Measurements from ENCODE around the gene CDK5RAP1.

CDK5RAP1 gene

GRCh38 chr20:33386673-33387072 lies 14.6 kb downstream of the CDK5RAP1 start:
- no peak for DNase-seq

DNA sequence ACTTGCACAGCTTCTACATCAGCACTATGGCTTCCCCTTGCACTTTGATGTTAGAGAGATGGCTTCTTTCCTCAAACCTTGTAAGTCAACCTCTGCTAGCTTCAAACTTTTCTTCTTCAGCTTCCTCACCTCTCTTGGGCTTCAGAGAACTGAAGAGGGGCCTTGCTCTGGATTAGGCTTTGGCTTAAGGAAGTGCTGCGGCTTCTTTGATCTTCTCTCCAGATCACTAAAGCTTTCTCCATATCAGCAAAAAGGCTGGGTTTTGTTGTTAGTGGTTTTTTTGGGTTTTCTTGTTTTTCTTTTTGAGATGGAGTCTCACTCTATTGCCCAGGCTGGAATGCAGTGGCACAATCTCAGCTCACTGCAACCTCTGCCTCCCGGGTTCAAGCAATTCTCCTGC lies 24.0 kb downstream of the CDK5RAP1 start:
- DNase-seq: no peak

GRCh38 chr20:33373735-33374605 lies 27.3 kb downstream of the CDK5RAP1 start:
- DNase-seq: no peak

- DNase-seq: no peak
These were observed 28.3 kb downstream of the CDK5RAP1 start for GRCh38 chr20:33372993-33373441.

GRCh38 chr20:33370291-33370690 lies 31.0 kb downstream of the CDK5RAP1 start:
- DNase-seq: no peak

DNA sequence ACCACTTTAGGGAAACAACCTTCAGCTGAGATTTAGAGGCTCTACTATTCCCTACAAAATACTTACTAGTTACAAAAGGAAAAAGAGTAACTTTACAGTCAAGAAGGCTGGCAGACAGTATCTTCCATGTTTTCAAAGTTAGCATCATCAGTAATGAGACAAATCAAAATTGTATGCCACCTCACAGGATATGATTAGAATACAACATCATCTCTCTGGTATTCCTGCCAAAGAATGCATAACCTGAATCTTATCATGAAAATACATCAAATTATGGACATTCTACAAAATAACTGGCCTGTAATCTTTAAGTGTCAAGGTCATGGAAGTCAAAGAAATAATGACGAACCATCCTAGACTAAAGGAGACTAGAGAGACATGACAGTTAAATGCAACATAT lies 38.4 kb downstream of the CDK5RAP1 start:
- no peak for DNase-seq

DNA sequence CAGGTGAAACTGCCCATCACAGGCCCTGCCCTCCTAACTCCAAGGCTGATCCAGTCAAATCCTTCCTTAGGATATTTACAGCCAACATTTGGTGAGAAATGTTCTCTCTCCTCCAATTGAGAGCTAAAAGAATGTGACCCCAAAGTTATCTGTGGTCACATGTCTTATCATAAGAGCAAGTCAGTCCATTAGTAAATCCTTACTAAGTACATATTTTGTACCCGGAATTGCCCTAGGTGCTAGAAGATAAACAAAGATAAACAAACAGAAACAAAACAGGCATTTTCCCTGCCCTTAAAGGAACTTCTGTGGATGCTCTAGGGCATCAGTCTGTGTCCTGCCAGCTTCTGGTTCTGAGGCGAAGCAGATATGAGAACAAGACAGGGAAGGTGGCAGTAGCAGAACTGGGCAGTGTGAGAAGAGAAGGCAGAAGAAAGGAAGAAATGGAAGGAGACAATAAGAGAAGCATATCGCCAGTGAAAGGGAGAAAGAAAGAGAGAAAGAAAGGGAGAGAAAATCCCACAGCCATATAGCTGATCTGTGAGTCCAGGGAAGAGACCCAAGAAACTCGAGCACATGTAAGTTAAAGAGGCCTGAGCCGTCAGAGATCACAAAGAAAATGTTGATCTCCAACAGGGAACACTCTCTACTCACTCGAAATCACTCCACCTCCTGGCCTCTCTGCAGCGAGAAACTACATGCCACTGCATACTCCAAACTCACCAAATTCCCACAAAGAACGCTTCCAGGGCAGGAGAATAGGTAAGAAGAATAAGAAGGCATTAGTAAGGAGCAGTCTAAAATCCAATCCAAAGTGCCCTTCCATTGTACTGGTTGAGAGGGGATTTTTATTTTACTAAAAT lies 41.7 kb downstream of the CDK5RAP1 start:
- no peak for DNase-seq

GRCh38 chr20:33353013-33353402 lies 48.3 kb downstream of the CDK5RAP1 start:
- no peak for DNase-seq

GRCh38 chr20:33352258-33353012 lies 48.9 kb downstream of the CDK5RAP1 start:
- DNase-seq: no peak

DNA sequence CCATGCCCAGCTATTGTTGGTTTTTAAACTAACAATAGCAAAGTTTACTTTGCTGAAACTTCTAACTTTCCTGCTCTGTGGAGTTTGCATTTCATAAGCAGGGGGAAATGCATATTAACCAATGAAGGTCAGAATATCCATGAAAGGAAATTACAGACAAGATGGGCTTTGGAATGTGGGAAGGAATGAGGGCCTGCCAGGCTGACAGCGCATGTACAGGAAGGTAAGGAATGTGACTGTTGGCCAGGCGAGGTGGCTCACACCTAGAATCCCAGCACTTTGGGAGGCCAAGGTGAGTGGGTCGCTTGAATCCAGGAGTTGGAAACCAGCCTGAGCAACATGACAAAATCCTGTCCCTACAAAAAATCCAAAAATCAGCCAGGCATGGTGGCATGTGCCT lies 49.6 kb downstream of the CDK5RAP1 start:
- DNase-seq: no peak

DNA sequence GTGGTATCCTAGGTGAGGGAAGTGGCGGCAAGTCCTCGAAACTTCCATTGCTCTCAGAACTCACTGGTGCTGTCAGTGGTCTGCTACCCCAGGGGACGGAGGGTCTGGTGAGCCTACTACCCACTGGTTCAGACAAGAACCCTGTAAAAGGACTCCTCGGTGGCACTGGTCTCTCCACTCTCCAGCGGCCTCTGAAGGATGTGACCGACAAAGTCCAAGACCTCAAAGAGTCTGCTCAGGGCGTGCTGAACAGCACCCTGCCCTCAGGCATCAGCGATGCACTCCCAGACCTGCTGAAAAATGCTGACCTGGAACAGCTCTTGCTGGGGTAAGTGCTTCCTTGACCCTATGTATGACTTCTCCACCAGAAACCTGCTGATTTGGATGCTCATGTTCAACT lies 51.8 kb downstream of the CDK5RAP1 start:
- no peak for DNase-seq

DNA sequence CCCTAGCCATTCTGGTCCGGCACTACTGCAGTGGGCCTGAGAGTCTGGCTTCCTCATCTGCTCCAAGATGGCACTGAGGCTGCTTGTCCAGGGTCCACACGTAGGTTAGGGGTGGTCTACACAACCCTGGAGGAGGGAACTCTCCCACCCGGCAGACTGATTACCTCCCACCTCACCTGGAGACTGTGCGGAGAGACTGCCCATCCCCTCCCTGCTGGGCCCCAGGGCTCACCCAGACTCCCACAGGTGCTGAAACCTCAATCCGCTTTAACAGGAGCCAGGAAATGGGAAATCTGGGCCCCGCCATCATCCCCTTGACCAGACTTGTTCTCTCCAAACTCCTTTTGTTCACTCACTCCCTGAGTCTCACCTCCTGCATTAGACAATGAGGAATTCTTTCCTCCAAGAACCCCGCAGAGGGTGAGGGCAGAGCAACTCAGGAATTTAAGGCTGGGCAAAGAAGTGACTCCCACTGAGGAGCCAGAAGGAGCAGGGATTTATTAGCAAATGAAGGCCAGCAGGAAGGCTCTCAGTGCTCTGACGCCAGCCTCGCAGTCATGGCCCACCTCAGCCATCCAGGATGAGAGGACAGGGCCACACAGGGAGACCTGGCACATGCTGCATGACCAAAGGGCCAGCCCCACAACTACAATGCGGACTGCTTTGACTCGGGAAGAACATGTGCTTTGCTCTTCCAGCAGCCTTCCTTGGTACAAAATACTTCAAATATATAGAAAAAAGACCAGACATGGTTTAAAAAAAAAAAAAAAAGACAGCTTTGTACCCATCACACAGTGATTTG lies 53.0 kb downstream of the CDK5RAP1 start:
- DNase-seq: no peak

- no peak for DNase-seq
These were observed 56.0 kb downstream of the CDK5RAP1 start for GRCh38 chr20:33345342-33345741.

GRCh38 chr20:33343521-33343920 lies 57.8 kb downstream of the CDK5RAP1 start:
- no peak for DNase-seq

DNA sequence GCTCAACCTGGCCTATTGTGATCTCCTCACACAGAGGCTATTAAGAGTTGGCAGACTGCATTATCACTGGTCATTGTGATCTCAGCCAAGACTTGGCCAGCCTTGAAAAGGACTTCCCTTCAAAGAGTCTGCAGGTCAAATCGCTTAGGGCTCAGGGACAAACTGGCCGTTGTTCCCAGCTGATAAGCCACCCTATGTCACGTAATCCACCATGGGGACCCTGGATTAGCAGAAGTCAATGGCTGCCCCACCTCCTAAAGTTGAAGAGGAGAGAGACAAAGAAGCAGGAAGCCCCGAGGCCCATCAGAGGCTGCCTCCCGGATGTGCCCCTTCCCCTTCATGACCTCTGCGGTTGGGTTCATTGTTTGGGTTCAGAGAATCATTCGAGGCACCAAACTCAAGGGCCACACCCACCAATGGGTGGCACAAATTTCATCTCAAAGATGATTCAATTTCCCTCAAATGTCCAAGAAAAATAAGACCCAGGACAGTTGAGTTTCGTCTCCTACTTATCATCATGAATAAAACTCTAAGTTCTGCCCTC lies 61.7 kb downstream of the CDK5RAP1 start:
- DNase-seq: no peak

GRCh38 chr20:33338467-33339258 lies 62.7 kb downstream of the CDK5RAP1 start:
- DNase-seq: no peak

DNA sequence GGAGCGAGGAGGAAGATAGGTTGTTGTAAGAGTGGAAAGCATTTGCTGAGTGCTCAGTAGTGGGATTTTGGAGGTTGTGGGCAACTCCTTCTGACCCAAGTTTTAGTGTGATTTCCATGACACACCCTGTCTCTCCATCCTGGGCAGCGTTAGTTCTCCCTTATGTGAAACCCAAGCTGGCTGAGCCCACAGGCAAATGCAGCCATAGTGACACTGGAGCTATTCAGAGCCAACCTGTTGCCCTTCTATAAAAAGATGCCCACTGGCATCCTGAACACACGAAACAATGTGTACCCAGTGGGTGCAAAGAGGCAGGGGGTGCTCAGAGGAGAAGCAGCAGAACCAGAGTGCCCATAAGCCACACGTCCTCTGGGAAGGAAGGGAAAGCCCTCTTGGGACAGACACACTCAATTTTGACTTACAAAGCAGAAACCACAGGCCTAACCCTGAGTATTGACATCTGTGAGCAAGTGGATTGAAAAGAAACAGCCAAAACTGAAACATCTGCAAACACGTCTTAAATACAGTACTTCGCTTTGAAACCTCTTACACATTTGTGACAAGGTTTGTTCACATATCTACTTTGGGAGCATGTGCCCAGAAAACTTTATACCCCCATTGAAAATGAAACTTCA lies 63.7 kb downstream of the CDK5RAP1 start:
- no peak for DNase-seq

- DNase-seq: no peak
These were observed 64.2 kb downstream of the CDK5RAP1 start for GRCh38 chr20:33337119-33337518.

DNA sequence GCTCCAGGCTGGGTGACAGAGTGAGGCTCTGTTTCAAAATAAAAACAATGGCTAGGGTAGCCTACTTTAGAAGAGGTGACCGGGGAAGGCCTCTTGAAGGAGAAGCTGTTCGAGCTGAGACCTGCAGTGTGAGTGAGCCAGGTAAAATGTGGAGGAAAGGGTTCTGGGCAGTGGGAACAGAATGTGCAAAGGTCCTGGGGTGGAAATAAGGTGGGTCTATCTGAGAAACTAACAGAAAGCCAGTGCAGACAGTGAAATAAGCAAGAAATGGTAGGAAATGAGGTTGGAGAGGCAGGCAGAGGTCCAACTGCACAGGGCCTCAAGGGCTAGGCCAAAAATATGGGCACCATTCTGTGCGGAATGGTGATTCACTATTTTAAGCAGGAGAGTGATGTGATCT lies 64.9 kb downstream of the CDK5RAP1 start:
- DNase-seq: no peak

All from hypothalamus (tissue), 51 donors.